GM19043 (cell line): ENCODE results near the gene CCDC68.
"Not testable (repeated sequence)": the region's sequence is repeated elsewhere in the genome, so short reads cannot be mapped to it uniquely, and the experiment has no call there.

Experiments used
- ATAC-seq: cut with Tn5 transposase; IDR thresholded peaks from one replicate; pipeline ENCODE4 v1.9.1; 2021; ENCODE audit warnings: low read depth; ENCODE audit not compliant: unreplicated experiment

CCDC68 gene, protein sequence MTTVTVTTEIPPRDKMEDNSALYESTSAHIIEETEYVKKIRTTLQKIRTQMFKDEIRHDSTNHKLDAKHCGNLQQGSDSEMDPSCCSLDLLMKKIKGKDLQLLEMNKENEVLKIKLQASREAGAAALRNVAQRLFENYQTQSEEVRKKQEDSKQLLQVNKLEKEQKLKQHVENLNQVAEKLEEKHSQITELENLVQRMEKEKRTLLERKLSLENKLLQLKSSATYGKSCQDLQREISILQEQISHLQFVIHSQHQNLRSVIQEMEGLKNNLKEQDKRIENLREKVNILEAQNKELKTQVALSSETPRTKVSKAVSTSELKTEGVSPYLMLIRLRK

DNA sequence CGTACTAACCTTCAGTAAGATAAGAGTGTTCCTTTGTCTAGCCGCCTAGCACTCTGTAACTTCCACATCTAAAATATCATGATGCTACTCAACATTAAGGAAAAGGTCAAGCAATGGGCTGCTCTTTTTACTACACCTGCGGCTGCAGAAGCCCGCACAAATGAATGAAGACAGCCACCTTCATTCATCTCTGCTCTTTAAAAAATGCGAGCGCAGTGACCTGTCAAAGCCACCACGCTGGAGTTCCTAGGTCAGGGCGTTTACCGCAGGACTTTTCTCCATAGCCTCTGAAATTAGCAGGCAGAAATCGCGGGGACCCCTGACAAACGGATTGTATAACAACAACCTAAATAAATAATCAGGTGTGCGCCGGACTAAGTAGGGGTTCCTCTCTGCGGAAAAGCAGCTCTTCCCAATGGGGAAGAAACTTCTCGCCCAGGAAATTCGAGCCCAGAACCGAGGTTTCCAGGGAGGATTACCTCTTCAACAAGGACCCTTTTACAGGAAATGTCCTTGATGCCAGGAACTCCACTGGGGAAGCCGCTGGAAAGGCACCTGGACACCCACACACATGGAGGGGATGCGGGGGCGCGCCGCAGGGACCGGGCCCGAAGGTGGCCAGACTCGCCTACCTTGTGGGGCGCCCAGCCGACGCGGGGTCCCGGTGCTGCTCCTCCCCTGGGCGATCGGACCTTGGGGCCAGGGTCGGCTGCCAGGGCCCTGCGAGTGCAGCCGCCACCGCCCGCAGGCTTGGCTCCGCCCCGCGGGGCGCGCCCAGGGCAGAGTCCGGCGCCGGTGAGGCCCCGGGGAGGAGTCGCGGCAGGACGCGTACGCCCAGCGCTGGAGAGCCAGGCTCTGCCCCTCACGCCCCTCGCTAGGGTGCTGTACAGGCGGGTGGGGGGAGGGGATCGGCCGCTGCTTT lies at the start of gene CCDC68:
TSS of gene CCDC68 (minus strand) at position 758 of the 922 bp plus-strand sequence. CDS start 16,670 bp downstream, outside the sequence.
- no peak for ATAC-seq

DNA sequence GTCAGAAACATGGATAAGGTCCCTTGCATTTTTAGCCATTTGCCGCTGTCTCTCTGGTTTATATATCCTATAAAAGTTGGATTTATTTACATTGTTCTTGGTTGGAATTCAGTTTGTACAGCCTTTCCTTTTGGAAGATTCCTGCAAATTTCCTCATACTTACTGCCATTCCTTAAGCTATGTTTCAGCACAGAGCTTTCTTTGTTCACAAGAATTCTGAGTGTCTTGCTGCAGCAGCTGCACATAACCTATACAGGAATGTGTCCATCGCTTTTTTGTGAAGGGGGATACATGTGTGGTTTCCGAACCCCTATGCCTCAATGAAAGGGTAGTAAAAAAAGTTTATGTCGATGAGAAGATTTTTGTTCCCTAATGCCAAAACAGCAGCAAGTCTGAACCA lies 48.3 kb upstream of the CCDC68 start:
- no peak for ATAC-seq

DNA sequence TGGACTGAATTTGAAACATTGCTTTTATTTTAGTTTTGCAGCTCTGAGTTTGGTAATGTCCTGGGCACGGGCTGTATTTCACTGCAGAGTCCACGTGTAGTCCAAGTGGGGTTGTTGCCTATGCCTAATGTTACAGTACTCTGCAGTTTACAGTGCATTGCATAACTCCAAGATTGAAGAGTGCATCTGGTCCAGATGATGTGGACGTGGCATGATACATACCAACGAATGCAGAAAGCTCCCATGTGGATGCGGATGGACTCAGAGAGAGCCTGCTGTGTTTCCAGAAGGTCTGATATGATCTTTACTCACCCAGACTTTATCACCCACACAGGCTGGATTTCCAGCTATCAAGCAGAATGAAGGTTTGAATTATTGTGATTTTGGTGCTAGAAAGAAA lies 44.4 kb upstream of the CCDC68 start:
- no peak for ATAC-seq

DNA sequence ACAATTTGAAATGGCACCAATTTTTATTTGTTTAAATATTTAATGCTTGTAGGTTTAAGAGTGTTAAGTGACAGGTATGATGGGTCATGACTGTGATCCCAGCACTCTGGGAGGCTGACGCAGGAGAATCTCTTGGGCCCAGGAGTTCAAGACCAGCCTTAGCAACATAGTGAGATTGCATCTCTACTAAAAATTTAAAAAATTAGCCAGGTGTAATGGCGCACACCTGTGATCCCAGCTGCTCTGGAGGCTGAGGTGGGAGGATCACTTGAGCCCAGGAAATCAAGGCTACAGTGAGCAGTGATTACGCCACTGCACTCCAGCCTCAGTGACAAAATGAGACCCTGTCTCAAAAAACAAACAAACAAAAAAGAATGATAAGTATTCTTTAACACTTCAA lies 43.0 kb upstream of the CCDC68 start:
- no peak for ATAC-seq

DNA sequence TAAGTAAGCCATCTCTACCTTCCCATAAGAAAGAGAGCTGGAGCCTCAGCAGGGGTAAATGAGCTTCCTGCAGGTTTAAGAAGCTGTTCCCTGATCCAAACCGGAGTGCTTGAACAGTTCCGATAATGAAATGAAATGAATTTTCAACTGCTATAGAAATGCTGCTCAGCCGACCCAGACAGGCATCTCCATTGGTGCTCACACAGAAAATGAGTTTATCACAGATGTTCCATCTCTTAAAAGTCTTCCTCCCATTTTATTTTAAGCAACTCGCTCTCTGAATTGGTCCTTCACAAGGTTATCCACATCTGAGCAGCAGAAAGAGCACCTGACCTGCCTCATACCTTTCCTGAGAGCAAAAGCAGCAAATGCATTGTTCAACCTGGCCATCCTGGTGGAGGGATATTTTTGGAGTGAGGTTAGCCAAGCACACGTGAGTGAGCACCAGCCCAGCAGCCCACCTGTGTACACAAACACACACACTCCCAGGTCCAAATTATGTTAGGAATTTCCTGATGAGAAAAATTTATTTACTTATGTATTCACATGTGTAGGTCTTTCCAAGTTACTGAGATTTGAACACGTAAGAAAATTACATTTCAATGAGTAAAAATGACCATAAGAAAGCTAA lies 42.2 kb upstream of the CCDC68 start:
- no peak for ATAC-seq

DNA sequence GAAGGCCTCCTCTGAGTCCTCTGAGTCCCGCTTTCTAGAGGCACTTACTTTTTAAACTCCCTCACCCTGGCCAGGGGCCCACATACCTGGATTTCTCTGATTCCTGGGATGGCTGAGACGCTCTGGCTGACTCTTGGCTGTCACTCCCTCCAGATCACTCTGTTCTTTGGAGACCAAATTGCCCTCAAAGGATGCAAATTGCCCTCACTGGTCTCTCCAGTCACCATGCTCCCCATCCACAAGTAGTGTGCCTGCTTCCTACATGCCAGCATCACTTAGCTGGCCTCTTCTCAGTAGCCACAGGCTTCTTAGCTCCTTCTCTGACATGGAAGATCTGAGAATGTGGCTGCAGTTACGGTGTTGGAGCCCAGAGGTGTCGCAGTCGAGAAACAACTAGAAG lies 41.3 kb upstream of the CCDC68 start:
- ATAC-seq = no peak

DNA sequence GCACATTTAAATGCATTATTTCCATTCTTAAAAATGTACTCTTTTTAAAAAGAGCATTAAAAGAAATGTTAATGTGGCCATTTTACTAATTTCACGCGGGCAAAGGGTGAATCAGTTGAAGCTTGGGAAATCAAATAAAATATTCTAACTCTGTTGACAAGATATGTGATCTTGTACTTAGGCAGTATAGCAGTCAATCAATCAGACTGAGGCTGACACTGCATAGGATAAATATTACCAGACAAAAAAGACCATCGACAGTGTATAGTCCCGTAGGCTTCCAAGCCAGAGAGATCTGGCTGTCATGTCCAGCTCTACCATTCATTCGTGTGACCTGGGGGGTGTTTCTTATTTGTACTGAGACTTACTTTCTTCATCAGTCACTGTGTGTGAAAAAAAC lies 39.8 kb upstream of the CCDC68 start:
- ATAC-seq = no peak

DNA sequence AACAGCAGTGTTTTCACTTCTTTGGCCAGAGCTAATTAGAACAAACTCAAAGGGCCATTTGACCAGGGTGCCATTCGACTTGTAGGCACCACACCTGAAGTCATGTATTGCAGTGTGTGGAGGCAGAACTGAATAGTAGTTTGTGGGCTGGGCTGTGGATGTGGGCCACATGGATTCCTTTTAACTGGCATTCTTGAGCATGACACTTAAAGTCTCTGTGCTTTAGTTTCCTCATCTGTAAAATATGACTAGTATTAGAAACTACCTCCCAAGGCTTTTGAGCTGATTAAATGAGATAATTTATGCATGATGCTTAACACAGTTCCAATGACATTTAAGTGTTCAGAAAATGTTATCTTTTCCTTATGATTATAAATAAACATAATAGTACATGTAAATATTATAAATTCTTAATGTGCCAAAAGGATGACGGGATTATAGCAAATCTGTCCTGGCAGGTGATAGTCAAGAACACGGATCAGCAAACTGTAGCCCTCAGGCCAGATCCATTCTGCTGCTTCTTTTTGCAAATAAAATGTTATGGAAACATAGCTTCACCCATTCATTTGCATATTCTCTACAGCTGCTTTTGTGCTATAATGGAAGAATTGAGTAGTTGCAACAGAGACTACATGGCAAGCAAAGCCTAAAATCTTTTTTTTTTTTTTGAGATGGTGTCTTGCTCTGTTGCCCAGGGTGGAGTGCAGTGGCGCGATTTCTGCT lies 36.3 kb upstream of the CCDC68 start:
- ATAC-seq = no peak

DNA sequence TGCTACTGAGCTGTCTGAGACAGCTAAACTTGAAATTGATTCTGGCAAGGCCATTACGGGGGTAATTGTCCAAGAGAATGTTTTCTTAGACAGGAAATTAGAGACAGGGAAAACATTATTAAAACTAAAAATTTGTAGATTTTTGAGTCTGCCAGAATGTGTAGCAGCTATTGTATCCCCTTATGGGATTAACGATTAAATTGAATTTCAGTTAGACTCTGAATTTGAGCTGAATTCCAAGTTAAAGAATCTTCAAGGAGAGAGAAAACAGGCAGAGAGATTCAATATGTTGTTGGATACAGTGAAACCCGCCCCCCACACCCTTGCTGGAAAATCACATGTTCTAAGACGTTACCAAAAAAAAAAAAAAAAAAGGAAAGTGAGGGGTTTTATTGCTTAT lies 32.7 kb upstream of the CCDC68 start:
- no peak for ATAC-seq

DNA sequence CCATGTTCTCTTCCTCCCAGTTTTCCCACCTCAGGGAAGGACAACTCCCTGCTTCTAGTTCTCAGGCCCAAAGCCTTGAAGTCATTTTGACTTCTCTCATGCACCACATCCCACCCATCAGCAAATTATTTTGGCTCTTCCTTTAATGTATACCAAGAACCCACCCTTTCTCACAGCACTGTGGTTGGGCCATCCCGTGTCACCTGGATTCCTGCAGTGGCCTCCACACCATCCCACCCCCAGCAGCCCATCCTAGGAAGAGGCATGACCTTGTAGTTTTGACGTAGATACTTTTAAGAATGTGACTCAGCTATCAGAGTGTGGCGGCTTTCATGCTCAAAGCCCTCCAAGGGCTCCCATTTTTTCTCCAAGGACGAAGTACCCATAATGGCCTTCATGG lies 25.6 kb upstream of the CCDC68 start:
- no peak for ATAC-seq

DNA sequence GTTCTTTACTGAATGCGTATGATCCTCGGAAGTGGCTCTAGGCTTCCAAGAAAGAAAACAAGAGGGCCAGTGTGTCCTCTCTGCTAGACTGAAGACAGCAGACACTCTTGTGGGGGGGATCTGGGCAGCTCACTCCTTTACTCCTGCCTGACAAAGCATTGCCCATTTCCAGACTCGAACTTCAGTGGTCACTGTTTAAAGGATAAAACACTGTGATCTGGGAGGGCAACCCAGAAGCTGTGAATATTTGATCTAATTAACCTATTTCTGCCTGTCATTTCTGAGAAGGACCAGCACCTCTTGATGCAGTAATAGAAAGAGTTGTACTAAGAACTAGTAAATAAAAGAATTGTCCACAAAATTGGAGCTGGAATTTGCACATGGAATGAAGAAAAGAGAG lies 24.5 kb upstream of the CCDC68 start:
- no peak for ATAC-seq

DNA sequence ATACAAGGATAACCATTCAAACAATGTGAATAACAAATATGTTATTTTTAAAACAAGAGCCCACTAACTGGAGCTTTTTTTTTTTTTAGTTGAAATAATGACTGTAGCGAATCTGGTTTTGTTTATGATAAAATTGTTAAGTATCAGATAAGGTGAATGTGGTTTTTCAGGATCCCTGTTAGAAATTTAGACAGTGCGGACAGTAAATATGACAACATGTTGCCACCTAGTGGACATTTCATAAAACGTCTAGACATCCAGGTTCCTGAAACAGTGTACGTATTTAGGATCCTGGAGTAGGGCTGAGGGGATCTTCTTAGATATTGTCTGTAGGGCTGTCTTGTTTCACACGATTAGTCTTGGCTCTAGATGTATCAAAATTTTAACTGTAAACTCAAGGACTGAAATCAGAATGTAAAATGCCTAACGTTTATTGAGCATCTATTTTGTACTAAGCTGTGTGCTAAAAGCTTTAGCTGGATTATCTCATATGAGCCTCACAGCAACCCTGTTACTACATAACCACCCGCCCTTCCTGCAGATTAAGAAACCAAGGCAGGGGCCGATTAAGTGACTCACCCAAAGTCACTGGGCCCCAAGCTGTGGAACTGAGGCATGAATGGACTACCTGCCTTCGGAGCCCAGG lies 23.9 kb upstream of the CCDC68 start:
- peak; percentile 85 for ATAC-seq

DNA sequence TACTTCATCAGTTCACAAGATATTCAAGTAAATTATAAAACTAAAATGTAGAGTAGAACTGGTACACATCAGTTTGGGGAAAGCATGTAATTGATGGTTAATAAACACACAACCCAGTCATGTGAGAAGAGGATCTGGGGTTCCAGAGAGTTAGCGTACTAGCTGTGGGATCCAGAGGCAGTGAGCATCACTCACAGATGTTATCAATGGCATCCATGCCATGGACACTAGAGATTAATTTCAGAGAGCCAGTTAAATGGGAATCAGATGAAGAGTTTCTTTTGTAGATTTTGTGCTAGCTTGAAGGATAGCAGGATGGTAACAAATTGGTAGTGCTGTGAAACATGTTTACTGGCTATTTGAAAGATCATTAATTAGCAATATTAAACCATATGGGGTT lies 21.8 kb upstream of the CCDC68 start:
- no peak for ATAC-seq

DNA sequence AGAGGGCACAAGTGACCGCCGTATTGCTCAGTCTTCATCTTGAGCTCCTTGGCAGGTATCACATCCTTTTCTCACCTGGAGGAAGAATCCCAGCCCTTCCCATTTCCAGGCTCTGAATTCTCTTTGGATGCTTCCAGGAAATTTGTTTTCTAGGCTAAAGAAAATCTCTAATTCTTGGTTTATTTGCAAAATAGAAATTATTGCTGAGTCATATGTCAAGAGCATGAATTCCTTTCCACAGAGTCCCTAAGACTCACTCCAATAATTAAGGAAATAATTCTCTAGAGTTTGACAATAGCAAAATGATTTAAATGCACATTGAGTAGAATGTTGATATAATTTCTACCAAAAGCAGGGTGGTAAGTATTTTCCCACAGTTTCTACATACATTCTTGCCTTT lies 16.3 kb upstream of the CCDC68 start:
- ATAC-seq = no peak

DNA sequence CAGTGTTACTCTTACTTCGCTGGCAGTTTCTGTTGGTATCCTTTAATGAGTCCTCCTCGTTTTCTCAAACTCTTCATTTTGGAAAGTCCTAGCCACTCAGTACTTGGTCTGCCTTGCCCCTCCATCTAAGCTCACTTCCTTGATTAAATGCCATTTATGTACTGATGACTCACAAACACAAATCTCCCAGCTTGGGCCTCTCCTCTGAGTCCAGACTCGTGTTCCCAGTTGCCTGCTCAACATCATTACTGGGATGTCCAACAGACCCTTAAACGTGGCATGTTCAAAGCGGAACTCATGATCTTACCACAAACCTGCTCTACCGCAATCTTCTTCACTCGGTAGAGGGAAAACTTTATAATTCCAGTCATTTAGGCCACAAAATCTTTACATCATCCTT lies 13.8 kb upstream of the CCDC68 start:
- ATAC-seq = no peak

DNA sequence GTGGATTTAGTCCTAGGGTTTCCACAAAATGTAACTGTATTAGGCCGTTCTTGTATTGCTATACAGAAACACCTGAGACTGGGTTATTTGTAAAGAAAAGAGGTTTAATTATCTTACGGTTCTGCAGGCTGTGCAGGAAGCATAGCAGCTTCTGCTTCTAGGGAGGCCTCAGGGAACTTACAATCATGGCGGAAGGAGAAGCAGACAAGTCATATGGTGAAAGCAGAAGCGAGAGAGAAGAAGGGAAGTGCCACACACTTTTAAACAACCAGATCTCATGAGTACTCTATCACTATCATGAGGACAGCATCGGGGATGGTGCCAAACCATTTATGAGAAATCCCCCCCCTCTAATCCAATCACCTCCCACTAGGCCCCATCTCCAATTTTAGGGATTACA lies 9.5 kb upstream of the CCDC68 start:
- no peak for ATAC-seq

DNA sequence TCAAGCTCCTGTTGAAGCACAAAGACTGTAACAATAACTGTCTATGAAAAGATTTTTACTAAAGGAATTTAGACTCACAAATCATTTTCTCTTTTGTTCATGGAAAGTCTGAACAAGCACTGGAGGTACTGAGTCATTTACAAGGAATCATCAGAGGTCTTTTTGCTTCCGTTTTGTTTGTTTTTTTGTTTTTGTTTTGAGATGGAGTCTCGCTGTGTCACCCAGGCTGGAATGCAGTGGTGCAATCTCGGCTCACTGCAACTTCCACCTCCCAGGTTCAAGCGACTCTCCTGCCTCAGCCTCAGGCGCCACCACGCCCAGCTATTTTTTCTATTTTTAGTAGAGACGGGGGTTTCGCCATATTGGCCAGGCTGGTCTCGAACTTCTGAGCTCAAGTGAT lies 9.0 kb upstream of the CCDC68 start:
- ATAC-seq = not testable (repeated sequence)

DNA sequence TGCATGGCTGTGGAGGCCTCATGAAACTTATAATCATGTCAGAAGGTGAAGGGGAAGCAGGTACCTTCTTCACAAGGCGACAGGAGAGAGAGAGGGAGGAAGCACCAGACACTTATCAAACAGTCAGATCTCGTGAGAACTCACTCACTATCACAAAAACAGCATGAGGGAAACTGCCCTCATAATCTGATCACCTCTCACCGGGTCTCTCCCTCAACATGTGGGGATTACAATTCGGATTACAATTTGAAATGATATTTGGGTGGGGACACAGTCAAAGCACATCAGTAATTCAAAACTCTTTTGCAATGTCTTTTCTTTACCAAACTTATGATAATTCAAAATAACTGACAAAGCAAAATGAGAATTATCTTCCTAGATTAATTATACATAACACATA lies 8.5 kb upstream of the CCDC68 start:
- ATAC-seq = no peak

DNA sequence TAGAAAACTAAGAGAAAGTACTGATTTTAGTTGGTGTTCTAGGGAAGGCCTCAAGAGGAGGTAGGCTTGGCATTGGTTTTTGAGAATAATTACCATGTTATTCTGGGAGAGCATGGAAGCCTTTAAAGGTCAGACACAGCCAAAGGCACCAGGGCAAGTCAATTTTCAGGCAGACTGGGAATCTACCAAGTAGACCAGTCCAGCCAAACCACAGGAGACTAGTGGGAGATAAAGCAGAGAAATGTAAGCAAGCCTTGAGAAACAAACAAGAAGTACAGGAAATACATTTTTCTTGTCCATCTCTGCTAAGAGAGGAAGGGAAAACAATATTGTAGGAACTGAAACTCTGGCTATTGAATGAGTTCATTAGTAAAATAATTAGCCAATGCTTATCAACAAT lies 5.5 kb upstream of the CCDC68 start:
- no peak for ATAC-seq

DNA sequence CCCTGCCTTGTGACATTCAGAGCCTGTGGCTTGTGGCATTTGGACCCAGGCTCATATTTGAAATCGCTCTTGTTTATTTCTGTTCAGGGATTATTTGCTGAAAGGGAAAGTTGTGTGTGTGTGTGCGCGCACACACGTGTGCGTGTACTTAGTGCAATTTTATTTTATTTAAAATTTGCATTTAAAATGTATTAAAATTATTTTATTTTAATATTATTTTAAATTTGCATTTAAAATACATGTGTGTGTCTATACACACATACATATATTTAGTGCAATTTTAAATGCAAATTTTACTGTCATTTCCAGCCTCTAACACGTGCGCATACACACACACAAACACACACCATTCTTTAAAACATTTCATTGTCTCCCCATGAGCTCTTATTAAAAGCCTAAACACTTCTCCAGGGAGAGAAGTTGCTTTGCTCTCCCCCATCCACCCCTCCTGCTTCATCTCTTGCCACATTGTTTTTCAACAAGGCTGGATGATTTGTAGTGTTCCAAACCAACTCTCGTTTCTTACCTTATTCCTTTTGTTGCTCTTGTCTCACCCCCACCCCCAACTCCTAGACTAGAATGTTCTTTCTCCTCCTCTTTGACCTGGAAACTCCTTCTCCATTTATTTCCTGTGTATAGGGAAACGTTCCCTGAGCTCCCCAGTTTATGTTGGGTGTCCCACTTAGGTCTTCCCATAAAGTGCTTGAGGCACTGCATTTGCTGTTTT lies 3.8 kb upstream of the CCDC68 start:
- no peak for ATAC-seq
